OCI-M1 (cell line): Measurements from ENCODE around the gene TRMT10B.

Source experiments
- DNase-seq: peaks from one replicate; lab custom pipeline; 2025; lab: John Stamatoyannopoulos, UW

TRMT10B gene, protein sequence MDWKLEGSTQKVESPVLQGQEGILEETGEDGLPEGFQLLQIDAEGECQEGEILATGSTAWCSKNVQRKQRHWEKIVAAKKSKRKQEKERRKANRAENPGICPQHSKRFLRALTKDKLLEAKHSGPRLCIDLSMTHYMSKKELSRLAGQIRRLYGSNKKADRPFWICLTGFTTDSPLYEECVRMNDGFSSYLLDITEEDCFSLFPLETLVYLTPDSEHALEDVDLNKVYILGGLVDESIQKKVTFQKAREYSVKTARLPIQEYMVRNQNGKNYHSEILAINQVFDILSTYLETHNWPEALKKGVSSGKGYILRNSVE

DNA sequence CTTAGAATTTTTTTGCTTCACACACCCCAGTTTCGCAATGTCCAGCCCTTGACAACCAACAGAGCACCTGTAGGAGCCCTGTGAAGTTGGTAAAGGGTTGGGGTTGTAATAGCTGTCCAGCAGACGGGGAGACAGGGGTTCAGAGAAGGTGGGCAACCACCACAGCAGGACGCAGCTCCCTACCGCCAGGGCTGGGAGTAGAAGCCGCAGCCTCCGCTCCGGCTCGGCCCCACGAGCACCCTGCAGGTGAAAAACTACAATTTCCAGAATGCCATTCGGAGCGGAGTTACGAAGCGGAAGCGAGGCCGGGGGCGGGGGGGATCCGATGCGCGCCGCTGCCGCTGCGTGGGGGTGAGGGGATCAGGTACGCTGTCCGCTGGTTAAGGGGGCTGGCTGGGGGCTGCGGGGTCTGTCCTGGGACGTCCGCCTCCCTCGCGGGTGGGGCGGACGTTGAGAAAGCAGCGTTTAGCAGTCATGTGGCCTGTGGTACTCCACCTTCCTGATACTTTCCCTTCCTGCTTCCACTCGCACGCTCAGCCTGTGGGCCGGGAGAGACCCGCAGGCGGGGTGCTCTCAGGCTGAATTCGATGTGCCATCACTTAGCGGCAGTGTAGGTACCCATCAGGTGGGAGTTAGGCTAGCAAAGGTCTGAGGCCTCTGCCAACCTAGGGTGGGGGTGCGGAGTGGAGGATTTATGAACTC is at the start of gene TRMT10B:
Gene TRMT10B (plus strand): TSS at position 317 of the 702 bp plus-strand sequence. CDS start 8,127 bp downstream, outside the sequence.
- peak; percentile 81 for DNase-seq

GRCh38 chr9:37705787-37706186 is 47.8 kb upstream of the TRMT10B start:
- no peak for DNase-seq

- no peak for DNase-seq
Observed at GRCh38 chr9:37706290-37706689, 47.3 kb upstream of the TRMT10B start.

- no peak for DNase-seq
Observed at GRCh38 chr9:37707748-37708147, 45.9 kb upstream of the TRMT10B start.

- DNase-seq, result peak; percentile 70
Observed at GRCh38 chr9:37710046-37710445, 43.6 kb upstream of the TRMT10B start.

GRCh38 chr9:37715260-37715659 is 38.3 kb upstream of the TRMT10B start:
- DNase-seq, result no peak

GRCh38 chr9:37715991-37716505 is 37.6 kb upstream of the TRMT10B start:
- DNase-seq, result no peak

- peak; percentile 89 for DNase-seq
Observed at GRCh38 chr9:37719526-37719925, 34.1 kb upstream of the TRMT10B start.

DNA sequence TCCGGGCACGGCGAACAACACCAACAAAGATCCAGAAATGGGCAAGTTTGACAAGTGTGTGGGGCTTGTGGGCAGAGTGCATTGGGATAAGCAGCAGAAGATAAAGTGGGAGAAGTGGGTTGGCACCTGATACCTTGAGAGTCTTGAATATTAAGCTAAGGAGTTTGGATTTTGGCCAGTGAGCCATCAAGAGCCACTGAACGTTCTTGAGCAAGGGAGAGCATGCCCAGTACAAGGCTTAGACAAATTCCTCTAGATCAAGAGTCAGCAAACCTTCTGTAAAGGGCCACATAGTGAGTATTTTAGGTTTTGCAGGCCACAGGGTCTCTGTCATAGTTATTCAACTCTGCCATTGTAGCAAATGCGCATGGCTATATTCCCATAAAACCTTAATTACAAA is 26.6 kb upstream of the TRMT10B start:
- DNase-seq, result no peak

- DNase-seq, result no peak
Observed at GRCh38 chr9:37729499-37729898, 24.1 kb upstream of the TRMT10B start.

- DNase-seq, result no peak
Observed at GRCh38 chr9:37730256-37730655, 23.3 kb upstream of the TRMT10B start.

DNA sequence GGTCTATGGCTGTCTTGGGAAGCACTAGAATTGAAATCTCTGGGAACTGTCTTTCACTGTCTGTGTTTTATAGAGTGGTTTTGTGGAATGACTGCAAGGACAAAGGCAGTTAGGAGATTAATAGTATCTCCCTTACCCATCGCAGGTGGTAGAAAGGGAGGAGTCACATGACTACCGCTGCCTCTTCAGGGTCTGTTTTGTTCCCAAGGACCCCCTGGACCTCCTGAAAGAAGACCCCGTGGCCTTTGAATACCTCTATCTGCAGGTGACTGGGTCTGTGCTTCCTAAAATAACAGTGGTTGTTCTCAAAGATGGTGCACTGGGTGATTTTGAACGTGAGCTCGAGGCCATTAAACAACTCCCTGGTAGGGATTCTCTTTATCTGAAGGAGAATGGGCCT is 22.8 kb upstream of the TRMT10B start:
- DNase-seq, result no peak

GRCh38 chr9:37732086-37732741 is 21.4 kb upstream of the TRMT10B start:
- DNase-seq, result no peak

GRCh38 chr9:37732952-37733351 is 20.7 kb upstream of the TRMT10B start:
- DNase-seq, result no peak

DNA sequence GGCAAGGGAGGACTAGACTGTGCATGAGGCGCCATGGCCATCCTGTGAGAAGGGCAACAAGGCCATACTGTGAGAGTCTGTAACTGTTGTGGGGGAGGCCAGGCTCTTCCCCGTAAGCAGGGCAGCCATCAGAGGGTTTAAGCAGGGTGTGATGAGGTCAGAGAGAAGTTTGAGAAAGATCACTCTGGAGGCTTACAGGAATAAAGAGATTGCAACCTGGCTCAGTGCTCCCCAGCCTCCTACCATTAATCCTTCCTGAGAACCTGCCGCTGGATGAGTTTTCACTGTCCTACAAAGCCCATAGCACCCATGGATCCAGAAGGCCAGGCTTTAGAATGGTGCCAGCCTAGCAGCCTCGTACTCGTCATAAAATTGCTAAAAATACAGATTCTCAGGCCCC is 14.4 kb upstream of the TRMT10B start:
- no peak for DNase-seq

GRCh38 chr9:37740128-37740527 is 13.5 kb upstream of the TRMT10B start:
- DNase-seq, result no peak

DNA sequence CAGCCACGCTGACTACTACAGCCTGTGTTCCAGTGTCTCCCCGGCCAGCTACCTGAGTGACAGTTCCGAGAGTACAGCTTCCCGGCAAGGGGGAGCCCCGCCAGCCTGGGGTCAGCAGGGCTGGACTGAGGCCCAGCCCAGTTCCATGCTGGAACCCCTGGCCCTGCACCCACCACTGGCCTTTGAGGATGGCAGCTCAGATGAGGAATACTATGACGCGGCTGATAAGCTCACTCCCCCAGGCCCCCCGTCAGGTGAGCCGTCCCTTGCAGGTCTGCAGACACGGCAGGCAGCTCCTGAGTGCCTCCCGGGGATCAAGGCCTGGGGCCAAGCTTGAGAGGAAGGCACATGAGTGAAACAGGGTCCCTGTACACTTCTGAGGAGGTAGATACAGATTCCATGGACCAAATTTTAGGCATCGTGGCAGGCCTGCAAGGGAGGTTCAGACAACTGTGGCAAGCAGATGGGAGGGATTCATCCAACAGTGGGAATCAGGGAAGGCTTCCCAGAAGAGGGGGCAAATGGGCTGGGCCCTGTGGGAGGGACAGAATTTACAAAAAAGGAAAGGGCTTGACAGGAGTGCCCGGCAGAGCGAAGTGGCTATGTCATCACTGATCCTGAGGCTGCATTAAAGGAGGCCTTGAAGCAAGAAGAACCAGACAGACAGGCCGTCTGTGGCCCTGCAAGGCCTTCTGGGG is 12.8 kb upstream of the TRMT10B start:
- no peak for DNase-seq

DNA sequence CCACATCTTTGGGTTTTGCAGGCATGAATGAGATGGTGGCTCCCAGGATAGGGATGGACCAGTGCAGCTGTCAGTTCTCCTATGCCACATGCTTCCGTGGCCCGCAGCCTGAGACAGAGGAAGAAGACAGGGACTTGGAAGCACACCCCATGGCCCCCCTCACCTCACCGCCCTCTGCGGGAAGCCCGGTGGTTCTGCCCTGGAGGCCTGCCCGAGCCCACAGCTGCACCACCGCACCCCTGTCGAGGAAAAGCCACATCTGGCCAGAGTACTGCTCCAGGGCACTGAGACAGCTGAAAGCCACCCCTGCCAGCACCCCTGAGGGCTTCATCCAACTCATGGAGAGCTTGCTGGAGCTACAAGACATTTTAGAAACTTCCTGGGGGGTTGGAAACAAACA is 7.6 kb upstream of the TRMT10B start:
- DNase-seq, result no peak

DNA sequence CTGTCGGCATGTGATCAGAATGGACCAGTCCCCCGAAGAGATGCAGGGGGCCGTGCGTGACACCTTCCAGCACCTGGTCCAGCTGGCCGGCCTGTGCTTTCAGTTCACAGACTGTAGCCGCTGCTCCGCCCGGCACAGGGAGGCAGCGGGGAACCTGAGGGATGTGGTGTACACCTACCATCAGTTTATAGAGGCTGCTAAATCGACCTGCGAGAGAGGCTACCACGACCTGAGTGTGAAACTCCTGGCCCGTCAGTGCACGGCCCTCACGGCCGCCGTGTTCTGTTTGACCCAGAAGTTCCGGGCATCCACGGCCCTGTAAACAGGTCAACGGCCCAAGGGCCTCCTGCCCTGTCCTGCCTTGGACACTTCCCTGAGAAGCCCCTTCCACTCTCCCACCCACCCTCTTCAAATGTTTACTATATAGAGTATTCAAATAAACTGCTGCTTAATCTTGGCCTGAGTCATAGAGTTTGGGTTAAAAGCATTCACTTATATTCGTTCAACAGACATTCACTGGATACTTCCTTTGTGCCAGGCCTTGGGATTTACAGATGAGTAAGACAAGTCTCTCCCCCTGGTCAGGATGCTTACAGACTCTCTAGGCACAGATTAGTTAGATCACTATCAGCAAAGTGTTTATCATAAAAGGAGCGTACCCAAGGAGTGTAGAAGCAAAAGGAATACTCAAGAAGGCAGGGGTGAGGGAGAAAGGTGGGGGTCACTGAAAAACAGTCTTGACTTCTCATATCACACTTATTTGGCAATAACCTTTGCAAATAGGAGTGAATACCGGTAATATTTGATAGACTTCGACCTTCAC is 6.9 kb upstream of the TRMT10B start:
- DNase-seq, result no peak

DNA sequence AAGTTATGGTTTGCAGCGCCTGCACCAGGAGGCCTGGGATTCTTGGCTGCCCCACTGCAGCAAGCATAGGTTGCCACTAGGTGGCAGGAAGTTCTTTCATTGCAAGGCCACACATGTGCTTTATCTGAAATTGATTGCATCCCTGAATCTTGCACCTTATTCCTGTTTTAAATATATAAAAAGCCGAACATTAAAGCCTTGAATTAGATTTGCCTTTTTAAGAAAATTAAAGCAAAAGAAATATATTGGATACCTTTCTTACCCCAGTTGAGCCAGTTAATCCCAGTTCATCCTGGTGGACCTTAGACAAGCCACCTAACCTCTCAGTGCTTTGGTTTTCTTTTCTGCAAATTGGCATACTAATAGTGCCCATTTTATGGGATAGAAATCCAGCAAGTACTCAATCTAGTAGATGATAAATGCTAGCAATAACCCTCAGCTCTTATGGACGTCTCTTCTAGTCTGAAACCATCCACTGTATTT is 6.3 kb upstream of the TRMT10B start:
- peak; percentile 80 for DNase-seq

- DNase-seq, result no peak
Observed at GRCh38 chr9:37749129-37749528, 4.5 kb upstream of the TRMT10B start.
